ENCODE results near the gene TDRD5.

Gene TDRD5, protein sequence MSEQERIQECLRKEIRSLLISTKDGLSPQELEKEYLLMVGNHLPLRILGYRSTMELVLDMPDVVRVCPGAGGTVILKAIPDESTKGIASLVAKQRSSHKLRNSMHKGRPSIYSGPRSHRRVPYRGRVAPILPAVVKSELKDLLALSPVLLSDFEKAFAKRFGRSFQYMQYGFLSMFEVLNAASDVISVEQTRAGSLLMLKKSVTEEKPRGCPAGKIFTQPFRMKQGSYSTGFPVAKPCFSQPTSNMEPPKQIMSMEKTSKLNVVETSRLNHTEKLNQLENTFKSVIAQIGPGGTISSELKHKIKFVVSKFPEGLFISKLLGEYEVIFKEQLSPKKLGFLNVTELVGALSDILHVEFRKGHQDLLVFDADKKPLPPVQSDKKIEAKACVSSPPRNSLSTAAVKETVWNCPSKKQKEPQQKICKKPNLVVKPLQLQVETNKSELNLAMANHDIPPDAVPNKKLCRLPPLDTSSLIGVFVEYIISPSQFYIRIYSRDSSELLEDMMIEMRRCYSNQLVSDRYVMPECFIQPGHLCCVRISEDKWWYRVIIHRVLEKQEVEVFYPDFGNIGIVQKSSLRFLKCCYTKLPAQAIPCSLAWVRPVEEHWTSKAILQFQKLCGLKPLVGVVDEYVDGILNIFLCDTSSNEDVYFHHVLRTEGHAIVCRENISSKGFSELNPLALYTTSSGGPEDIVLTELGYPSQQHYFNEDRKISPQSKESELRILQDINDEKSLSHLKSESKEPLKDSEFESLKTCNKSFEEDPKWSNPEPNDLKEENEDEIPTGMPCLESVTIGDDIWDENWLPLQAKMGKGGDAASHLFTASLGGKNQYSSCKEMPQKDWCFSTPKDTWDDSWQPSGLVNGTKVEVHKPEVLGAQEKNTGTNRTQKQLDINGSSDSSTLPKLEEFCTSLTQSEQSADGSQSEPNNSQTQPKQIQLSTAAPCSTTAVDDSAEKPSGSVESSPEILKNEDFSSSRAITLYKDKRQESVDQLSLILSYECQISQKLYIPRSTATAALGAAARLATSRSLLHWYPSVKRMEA

GRCh38 chr1:179591592-179592580, at the start of gene TDRD5:
TSS of gene TDRD5 (plus strand) at chr1:179591832. CDS start at chr1:179592616, 784 bp downstream.
- no peak within 1 kb of the TSS for H3K4me3 ChIP-seq (ENCODE audit: low read depth, low read length)
- DNase-seq (ENCODE audit: low read depth, low spot score), result no peak
- TF ChIP-seq, protein P1, sequence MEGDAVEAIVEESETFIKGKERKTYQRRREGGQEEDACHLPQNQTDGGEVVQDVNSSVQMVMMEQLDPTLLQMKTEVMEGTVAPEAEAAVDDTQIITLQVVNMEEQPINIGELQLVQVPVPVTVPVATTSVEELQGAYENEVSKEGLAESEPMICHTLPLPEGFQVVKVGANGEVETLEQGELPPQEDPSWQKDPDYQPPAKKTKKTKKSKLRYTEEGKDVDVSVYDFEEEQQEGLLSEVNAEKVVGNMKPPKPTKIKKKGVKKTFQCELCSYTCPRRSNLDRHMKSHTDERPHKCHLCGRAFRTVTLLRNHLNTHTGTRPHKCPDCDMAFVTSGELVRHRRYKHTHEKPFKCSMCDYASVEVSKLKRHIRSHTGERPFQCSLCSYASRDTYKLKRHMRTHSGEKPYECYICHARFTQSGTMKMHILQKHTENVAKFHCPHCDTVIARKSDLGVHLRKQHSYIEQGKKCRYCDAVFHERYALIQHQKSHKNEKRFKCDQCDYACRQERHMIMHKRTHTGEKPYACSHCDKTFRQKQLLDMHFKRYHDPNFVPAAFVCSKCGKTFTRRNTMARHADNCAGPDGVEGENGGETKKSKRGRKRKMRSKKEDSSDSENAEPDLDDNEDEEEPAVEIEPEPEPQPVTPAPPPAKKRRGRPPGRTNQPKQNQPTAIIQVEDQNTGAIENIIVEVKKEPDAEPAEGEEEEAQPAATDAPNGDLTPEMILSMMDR (IDR thresholded peaks at IDR 0.05; ENCODE audit: low read depth, low read length), result no peak
- in situ Hi-C loops (cut with HindIII; ENCODE audit: low sequenced_read_pairs), result no loop called here

- TF ChIP-seq, protein P1 (IDR thresholded peaks at IDR 0.05; ENCODE audit: low read depth, low read length), result no peak
- no peak overlapping the region for H3K4me3 ChIP-seq (ENCODE audit: low read depth, low read length)
- in situ Hi-C loops (cut with HindIII; ENCODE audit: low sequenced_read_pairs), result no loop called here
- DNase-seq (ENCODE audit: low read depth, low spot score), result no peak
Measured at GRCh38 chr1:179545321-179545720, 46.3 kb upstream of the TDRD5 start.

GRCh38 chr1:179547021-179547535, 44.6 kb upstream of the TDRD5 start:
- no peak overlapping the region for H3K4me3 ChIP-seq (ENCODE audit: low read depth, low read length)
- no peak for DNase-seq (ENCODE audit: low read depth, low spot score)
- in situ Hi-C loops (cut with HindIII; ENCODE audit: low sequenced_read_pairs), result no loop called here
- TF ChIP-seq, protein P1 (IDR thresholded peaks at IDR 0.05; ENCODE audit: low read depth, low read length), result no peak

- DNase-seq (ENCODE audit: low read depth, low spot score), result no peak
- TF ChIP-seq, protein P1 (IDR thresholded peaks at IDR 0.05; ENCODE audit: low read depth, low read length), result no peak
- no peak overlapping the region for H3K4me3 ChIP-seq (ENCODE audit: low read depth, low read length)
- in situ Hi-C loops (cut with HindIII; ENCODE audit: low sequenced_read_pairs), result no loop called here
Measured at GRCh38 chr1:179548666-179549367, 42.8 kb upstream of the TDRD5 start.

GRCh38 chr1:179549368-179549700, 42.3 kb upstream of the TDRD5 start:
- H3K4me3 ChIP-seq (ENCODE audit: low read depth, low read length), result no peak overlapping the region
- TF ChIP-seq, protein P1 (IDR thresholded peaks at IDR 0.05; ENCODE audit: low read depth, low read length), result no peak
- no peak for DNase-seq (ENCODE audit: low read depth, low spot score)
- in situ Hi-C loops (cut with HindIII; ENCODE audit: low sequenced_read_pairs), result no loop called here
